ENCODE measurements around the gene CEACAM1.
"Not testable (repeated sequence)": the region's sequence is repeated elsewhere in the genome, so short reads cannot be mapped to it uniquely, and the experiment has no call there.

CEACAM1 gene

GRCh38 chr19:42567567-42567966 is 39.3 kb upstream of the CEACAM1 start:
- TF ChIP-seq CTCF (IDR thresholded peaks at IDR 0.05; ENCODE audit: borderline replicate concordance, insufficient read depth, low read depth, low read length), result no peak
- no peak overlapping the region for H3K4me3 ChIP-seq (ENCODE audit: low read depth, low read length)

- TF ChIP-seq CTCF (IDR thresholded peaks at IDR 0.05; ENCODE audit: borderline replicate concordance, insufficient read depth, low read depth, low read length), result peak; percentile 68
- H3K4me3 ChIP-seq (ENCODE audit: low read depth, low read length), result no peak overlapping the region
Observed at GRCh38 chr19:42563352-42564210, 35.3 kb upstream of the CEACAM1 start.

DNA sequence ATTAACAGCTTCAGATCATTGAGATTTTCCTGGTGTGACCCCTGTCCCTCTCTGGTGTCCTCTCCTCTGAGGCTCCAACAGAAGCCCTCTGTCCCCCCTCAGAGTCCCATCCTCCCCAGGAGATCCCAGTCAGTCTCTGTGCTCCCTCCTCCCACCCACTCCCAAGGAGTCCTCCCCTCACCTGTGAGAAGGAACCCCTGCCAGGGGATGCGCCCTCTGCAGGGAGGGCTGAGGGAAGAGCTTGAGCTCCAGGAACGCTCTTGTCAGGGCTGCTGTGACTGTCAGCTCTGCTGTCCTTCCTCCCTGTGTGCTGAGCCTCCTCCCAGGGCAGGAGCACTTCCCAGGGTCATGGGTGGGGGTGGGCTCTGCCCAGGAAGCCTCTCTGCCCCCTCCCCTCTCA is 33.2 kb upstream of the CEACAM1 start:
- TF ChIP-seq CTCF (IDR thresholded peaks at IDR 0.05; ENCODE audit: borderline replicate concordance, insufficient read depth, low read depth, low read length), result no peak
- no peak overlapping the region for H3K4me3 ChIP-seq (ENCODE audit: low read depth, low read length)

- no peak for TF ChIP-seq CTCF (IDR thresholded peaks at IDR 0.05; ENCODE audit: borderline replicate concordance, insufficient read depth, low read depth, low read length)
- H3K4me3 ChIP-seq (ENCODE audit: low read depth, low read length), result no peak overlapping the region
Observed at GRCh38 chr19:42560731-42561130, 32.5 kb upstream of the CEACAM1 start.

DNA sequence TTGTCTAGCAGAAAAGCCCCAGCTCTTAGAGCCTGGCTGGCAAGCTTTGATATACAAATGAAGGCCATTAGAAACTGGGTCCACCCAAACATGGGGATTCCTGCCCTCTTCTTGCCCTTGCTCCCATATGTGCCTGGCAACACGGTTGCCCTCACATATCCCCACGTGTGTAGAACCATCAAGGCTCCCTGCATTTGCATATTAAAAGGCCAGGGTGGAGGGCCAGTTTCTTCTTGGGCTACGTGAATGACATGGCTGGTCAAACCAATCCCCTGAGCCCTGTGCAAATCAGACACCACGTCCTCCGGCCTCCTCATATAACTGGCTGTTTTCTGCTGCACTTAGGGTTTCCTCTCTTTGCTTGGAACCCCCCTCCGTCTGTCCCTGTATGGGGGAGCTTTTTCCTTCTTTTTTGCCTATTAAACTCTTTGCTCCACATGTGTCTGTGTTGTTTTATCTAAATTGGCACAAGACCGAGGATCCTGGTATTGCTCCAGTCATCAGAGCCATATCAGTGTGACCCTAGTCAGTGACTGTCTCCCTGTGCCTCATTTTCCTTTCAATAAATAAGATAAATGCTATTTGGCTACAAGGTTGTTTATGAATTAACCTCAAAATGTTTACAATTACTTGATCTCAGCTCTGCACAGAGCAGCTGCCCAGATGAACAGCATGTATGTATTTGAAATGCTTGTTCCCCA is 30.3 kb upstream of the CEACAM1 start:
- H3K4me3 ChIP-seq (ENCODE audit: low read depth, low read length), result no peak overlapping the region
- TF ChIP-seq CTCF (IDR thresholded peaks at IDR 0.05; ENCODE audit: borderline replicate concordance, insufficient read depth, low read depth, low read length), result no peak

- not testable (repeated sequence) for H3K4me3 ChIP-seq (ENCODE audit: low read depth, low read length)
Observed at GRCh38 chr19:42557386-42557871, 29.1 kb upstream of the CEACAM1 start.

DNA sequence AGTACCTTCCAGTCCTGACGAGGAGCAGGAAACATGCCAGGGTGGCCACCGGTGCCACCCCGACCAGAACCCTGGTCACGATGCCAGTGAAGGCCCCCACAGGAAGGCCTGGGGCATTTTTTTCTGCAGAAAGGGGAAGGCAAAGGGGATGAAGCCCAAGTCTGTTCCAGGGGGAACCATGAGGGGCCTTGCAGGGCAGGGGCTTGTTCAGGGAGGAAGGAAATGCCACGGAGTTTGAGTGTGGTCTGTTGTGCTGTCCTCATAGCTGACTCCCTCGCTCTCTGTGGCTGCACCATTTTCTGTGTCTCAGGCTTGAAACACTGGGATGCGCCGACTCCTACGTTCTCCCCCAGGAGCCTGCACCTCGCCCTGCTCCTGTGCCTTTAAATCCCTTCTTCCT is 27.5 kb upstream of the CEACAM1 start:
- TF ChIP-seq CTCF (IDR thresholded peaks at IDR 0.05; ENCODE audit: borderline replicate concordance, insufficient read depth, low read depth, low read length), result no peak
- no peak overlapping the region for H3K4me3 ChIP-seq (ENCODE audit: low read depth, low read length)
